SW480 (cell line): ENCODE results near the gene TYW1B.
"Not testable (repeated sequence)": the region's sequence is repeated elsewhere in the genome, so short reads cannot be mapped to it uniquely, and the experiment has no call there.

ENCODE experiments used
- DNase-seq: peaks from one replicate; pipeline ENCODE4 v3.0.0-alpha.2; 2016; ENCODE audit warnings: low spot score

The TYW1B gene

DNA sequence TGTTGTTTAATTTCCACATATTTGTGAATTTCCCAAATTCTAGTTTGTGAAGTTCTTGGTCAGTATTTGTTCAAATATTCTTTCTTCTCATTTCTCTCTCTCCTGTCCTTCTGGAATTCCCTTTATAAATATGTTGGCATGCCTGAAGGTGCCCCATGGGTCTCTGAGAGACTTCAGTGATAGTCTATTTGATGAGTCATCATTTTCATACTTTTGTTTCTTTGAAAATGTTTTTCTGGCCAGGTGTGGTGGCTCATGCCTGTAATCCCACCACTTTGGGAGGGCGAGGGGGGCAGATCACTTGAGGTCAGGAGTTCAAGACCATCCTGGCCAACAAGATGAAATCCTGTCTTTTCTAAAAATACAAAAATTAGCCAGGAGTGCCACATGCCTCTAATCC lies 127.5 kb downstream of the TYW1B start:
- DNase-seq, result not testable (repeated sequence)

GRCh38 chr7:72697066-72697465 lies 130.9 kb downstream of the TYW1B start:
- DNase-seq, result not testable (repeated sequence)

- DNase-seq, result peak; percentile 26
These were observed 131.4 kb downstream of the TYW1B start for GRCh38 chr7:72696643-72697042.

DNA sequence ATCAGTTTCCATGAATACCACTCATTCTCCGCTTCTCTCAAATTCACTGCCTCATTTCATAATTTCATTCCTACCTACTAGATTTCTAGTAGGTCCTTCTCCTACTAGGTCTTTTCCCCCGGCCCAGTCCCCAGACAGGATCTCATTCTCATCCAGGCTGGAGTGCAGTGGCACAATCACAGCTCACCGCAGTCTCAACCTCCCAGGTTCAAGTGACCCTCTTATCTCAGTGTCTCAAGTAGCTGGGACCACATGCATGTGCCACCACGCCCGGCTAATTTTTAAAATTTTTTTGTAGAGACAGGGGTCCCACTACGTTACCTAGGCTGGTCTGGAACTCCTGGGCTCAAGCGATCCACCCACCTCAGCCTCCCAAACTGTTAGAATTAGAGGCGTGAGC lies 132.5 kb downstream of the TYW1B start:
- not testable (repeated sequence) for DNase-seq

- not testable (repeated sequence) for DNase-seq
These were observed 136.6 kb downstream of the TYW1B start for GRCh38 chr7:72691442-72691841.

DNA sequence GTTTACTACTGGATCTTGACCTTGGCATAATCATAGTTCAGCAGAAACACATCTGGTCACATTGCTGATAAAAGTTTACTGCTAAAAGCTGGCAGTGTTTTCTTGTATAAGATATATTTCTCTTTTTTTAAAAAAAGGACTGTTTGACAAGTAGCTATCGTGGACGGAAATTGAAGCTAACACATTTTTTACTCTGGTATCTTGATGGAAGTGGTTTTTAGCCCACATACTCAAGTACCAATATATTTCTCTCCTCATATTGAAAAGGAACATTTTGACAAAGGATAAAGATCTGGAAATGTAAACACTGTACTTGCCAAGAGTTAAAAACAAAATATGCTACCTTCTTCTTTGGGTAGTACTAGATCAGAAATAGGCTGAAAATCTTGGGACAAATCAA lies 137.8 kb downstream of the TYW1B start:
- DNase-seq, result not testable (repeated sequence)

DNA sequence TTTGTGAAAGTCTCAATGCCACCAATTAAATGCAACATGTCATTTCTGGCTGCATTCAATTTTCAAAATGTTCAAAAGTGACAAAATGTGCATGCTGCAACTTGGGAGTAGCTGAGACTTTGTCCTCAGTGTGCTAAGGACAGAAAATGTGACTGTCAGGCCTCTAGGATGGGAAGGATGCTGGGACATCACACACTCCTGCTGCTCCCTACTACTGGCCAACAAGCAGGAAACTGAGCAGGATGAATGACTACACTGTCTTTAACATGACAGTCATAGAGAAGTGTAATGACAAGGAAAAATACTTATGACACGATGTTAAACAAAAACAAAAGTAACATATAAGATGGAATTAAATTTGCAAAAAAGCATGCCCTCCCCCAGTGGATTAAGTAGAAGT lies 138.7 kb downstream of the TYW1B start:
- not testable (repeated sequence) for DNase-seq

DNA sequence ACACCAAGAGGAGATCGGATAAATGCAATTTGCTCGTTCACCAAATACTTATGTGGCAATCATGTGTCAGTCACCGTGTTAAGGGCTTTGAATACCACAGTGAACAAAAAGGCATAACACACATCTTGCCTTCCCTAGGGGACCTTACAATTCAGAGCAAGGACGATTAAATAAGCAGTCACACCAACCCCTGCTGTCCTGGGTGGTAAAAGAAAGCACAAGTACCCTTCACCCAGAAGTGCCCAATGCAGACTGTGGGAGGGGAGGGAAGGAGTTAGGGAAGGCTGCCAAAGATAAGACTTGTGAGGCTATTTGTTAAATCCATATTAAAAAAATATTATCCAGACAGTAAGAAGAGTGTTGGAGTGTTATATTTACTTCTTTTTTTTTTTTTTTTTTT lies 146.8 kb downstream of the TYW1B start:
- DNase-seq, result not testable (repeated sequence)

GRCh38 chr7:72676880-72677279 lies 151.1 kb downstream of the TYW1B start:
- DNase-seq, result not testable (repeated sequence)

- not testable (repeated sequence) for DNase-seq
These were observed 151.8 kb downstream of the TYW1B start for GRCh38 chr7:72676086-72676690.

- DNase-seq, result not testable (repeated sequence)
These were observed 152.3 kb downstream of the TYW1B start for GRCh38 chr7:72675686-72676085.

DNA sequence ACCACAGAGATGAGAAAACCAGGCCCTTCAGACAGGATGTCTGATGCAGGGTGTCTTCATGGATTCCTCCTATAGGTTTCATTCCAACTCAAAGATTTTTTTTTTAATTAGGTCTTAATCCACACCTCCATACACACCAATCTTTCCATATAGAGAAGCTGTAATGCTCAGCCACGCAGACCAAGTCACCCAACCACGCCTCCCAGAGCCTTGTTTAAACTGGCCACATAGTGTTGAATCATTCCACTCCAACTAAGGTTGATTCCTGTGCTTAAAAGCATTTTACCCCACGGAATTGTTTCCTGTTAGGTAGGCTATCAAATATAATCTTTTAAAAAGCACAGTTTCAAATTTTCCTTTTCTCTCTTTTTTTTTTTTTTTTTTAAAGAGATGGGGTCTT lies 153.6 kb downstream of the TYW1B start:
- no peak for DNase-seq

GRCh38 chr7:72670850-72671249 lies 157.2 kb downstream of the TYW1B start:
- DNase-seq, result not testable (repeated sequence)

DNA sequence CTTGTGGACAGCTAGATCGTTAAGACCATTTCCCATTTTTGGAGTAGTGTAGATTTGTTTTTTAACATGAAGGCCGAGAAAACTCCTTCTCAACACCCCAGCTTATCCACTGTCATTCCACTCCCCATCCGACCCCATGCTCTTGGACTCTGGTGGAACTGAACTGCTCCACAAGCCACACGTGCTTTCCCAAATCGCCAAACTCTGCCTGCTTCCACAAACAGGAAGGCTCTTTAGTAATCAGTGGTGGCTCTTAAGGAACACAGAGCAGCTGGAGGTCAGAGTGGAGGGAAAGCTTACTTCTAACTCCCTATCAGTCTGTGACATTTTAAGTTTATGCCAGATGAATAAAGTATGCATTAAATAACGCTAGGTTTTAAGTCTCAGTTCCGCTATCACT lies 159.6 kb downstream of the TYW1B start:
- DNase-seq, result not testable (repeated sequence)

DNA sequence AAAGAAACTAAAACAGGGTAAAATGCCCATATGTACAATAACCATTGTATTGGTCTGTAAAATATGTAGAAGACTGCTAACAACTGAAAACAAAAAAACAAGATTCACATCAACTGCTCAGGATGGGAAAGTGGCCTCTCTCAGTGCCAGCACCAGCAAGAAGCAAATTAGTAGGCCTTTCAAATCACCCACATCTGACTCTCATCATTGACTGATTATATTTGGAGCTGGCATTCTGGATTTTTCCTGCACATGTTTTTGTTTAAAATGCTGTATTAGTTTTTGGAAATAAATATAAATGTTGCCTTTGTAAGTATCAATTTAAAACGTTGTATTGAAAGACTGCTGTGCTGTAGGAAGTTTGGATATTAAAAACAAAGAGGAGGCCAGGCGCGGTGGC lies 161.0 kb downstream of the TYW1B start:
- DNase-seq, result not testable (repeated sequence)

- not testable (repeated sequence) for DNase-seq
These were observed 179.4 kb downstream of the TYW1B start for GRCh38 chr7:72648574-72648973.

GRCh38 chr7:72643708-72644107 lies 184.3 kb downstream of the TYW1B start:
- not testable (repeated sequence) for DNase-seq

DNA sequence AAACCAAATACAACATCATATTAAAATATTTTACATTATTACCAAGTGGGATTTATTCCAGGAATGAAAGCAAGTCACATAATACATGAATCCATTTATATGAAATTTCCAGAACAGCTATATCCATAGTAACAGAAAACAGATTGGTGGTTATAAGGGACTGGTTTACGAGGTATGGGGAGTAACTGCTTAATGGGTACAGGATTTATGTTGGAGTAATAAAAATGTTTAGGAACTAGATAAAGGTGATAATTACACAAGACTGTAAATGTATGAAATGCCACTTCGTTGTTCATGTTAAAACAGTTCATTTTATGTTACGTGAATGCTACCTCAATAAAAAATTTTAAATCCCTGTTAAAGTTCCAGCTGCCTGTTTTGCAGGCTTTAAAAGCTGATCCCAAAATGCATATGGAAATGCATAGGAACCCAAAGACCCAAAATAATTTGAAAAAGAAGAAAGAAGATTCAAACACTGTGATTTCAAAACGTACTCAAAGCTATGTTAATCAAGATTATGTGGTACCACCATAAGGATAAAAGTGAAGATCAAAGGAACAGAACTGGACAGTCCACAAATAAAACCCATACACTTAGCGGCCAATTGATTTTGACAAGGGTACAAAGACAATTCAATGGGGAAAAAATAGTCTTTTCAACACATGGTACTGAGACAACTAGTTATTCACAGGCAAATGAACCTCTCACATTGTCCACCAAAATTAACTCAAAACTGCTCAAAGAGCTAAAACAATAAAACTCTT lies 186.3 kb downstream of the TYW1B start:
- DNase-seq, result not testable (repeated sequence)

GRCh38 chr7:72640740-72641139 lies 187.3 kb downstream of the TYW1B start:
- not testable (repeated sequence) for DNase-seq

- not testable (repeated sequence) for DNase-seq
These were observed 192.6 kb downstream of the TYW1B start for GRCh38 chr7:72635273-72635908.

DNA sequence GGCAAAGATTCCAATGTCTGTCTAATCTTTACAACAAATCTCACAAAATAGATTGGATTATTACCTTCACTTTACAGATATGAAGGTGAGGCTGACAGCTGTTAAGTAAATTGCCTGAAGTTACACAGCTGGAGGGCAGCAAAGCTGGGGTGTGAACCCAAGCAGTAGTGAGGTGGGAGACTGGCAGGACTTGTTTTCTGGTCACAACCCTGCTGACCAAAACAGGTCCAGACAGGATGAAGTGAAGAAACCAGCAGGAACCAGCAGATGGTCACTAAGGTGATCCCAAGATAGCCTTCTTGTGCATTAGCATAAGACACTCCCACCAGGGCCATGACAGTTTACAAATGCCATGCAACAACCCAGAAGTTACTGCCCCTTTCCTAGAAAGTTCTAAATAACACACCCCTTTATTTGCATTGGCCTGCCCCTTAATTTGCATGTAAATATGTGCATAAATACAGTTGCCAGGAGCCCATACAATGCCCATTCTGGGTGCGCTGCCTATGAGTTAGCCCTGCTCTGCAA lies 195.2 kb downstream of the TYW1B start:
- not testable (repeated sequence) for DNase-seq

DNA sequence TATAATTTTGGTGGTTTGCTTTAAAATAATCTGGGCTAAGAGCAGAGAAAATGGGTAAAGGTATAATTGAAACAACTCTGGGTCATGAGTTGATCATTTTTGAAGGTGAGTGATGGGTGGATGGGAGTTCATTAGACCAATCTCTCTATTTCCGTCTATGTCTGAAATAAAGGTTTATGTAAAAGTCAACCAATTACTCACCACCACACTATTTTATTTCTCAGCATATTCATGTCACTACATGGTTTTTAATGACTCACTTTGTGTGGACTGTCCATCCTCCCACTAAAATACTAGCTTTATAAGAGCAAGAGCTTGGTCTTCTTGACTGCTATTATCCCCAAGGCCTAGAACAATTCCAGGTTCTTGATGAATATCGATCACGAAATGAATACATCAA lies 199.6 kb downstream of the TYW1B start:
- DNase-seq, result not testable (repeated sequence)
